IPS-18c (cell line): Measurements from ENCODE around the gene IL17B.

Experiments used
- H3K4me3 ChIP-seq: 2 replicates; pipeline ENCODE4 v1.7.0; 2013; ENCODE audit warnings: low read depth, mild to moderate bottlenecking, low read length, moderate library complexity; ENCODE audit not compliant: insufficient read depth
- H3K9me3 ChIP-seq: one replicate; pipeline ENCODE4 v1.6.1; 2013; ENCODE audit warnings: mild to moderate bottlenecking, low read length, moderate library complexity; ENCODE audit not compliant: control insufficient read depth, insufficient read depth

The IL17B gene

DNA sequence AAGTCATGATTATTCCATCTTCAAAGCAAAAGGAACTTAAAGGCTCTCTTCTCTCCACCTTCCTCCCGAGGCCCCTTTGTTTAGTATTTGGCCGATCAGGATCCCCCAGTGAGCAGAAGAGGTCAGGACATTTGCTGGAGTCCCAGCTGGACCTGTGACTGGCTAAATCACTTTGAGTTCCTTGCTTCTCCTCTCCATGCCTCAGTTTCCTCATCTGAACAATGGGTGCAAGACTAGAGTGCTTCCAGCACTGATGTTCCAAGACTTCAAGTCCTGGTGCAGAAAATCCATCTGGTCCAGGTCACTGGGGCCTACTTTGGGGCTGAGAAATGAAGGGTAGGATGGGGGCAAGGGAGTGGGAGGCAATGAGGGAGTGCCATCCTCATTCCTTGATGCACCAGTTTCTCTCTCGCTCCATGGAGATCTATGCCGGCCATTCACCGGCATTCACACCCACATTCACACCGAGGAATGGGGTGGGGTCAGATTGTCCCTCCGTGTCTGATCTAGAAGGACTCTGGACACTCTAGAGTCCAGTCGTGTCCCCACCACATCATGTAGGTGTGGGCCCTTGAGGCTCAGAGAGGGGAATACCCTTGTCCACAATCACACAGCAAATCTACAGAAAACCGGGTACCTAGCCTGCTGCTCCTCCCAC, 38.7 kb upstream of the IL17B start:
- no peaks in the 10 kb centered on the region for H3K9me3 ChIP-seq
- no peak overlapping the region for H3K4me3 ChIP-seq

DNA sequence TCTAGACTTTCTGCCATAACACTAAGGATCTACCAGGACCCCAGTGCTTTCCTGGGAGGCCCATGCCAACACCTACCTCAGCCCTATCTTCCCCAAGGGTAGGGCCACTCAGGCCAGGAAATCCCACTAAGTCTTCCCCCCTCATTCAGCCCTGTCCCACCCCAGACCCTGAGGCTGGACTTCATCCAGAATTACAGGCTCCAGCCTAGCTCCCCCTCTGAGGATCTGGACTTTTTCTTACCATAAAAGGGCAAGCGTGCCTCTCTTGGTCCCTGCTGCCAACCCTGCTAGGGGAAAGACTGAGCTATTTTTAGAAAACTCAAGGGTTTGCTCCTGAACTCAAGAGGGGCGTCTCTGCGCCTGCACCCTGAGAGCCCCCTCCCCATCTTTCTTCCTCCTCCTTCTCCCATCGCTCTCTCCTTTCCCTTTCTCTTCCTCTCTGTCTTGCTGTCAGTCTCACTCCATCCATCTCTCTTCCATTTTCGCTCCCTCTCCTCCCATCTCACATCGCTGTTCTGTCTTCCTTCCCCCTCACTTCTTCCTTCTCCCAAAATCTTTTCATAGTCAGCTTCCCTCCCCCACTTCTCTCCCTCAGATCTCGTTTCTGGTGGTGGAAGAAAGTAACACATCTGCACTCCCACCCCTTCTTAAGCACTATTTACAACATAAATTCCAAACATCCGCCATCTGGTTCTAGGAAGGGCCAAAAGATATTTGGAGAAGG, 38.1 kb upstream of the IL17B start:
- Histone ChIP-seq H3K4me3 (no peak overlapping the region), H3K9me3 (no peaks in the 10 kb centered on the region)

DNA sequence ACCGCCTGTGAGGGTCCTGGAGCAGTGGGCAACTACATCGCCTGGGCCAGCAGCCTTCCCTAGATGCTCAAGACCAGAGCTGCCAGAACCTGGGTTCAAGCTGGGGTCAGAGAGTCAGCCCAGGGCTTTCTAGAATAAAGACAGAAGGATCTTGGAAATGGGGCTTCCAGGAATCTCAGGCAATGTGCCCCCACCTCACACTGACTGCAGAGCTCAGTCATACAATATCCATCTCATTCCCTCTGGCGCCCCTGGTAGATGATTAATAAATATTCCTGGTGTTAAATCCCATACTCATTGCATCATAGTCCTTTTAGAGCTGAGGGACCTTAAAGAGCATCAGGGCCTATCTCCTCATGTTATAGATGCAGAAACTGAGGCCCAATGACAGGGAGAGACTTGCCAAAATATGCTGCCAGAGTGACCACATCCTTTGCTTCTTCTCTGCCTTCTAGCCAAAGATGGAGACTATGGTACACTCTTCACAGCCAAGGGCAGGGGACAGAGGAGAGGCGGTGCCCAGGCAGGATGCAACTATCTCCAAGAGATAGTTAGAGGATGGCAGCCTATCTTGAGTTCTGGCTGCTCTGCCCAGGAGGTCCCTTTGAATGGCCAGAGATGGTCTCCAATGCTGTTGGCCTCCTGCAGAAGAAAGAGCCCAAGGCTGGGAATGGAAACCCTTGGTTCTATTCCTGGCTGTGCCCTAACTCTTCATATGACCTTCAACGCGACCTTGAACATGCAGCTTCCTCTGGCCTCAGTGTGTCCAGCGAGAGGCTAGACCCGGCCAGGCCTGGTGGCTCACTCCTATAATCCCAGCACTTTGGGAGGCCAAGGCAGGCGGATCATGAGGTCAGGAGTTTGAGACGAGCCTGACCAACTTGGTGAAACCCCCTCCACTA, 36.2 kb upstream of the IL17B start:
- Histone ChIP-seq H3K9me3 (no peaks in the 10 kb centered on the region), H3K4me3 (no peak overlapping the region)

DNA sequence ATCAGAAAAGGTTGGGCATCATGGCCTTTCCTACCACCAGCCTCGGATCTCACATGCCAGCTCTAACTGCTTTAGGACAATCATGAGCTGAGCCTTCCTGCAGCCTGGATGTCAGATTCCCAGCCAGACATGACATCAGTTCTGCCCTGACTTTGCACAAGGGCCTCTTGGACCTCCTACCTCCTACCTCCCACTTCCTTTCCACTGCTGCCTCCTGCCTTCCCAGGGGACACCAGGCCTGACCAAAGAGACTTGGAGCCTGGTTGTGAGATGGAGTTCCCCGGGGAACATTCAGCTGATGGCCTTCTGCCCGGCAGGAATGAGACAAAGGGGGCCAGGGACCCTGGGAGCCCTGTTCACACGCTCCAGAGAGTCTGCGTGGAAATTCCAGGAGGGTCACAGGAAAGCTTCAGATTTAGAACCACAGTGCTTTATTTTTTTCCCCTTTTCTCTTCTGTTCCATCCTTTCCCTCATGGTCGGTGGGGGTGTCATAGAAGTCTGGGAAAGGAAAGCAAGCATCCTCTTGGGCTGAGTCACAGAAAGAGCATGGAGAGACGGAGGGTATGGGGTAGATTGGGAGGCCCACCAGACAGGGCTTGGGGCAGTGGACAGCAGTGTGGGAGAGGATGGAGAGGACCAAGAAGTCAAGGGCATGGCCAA, 35.4 kb upstream of the IL17B start:
- no peak overlapping the region for H3K4me3 ChIP-seq

DNA sequence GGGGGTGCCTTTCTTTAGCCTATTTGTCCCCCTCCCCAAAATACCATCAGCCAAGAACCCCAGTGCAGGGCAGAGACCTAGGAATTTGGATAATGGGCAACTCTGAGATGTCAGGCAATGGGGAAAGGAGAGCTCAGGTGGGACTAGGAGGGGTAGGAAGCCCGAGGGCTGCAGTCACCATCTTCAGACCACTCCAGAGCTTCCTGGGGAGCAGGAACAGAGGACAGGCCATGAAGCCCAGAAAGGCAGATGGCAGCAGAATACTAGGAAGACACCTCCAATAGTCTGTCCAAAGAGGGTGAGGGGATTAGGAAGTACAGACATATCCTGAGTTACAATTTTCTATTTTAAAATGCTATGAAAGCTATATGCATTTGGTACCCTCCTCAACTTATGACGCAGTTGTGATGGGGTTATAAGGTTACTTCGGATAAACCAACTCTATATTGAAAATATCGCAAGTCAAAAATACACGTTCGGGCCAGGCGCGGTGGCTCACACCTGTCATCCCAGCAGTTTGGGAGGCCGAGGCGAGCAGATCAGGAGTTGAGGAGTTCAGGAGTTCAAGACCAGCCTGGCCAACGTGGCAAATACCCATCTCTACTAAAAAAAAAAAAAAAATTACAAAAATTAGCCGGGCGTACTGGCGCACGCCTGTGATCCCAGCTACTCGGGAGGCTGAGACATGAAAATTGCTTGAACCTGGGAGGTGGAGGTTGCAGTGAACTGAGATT, 34.6 kb upstream of the IL17B start:
- Histone ChIP-seq H3K9me3 (no peaks in the 10 kb centered on the region), H3K4me3 (no peak overlapping the region)

More for the DNA sequence above, 35.4 kb upstream of the IL17B start:
- H3K9me3 ChIP-seq = no peaks in the 10 kb centered on the region

DNA sequence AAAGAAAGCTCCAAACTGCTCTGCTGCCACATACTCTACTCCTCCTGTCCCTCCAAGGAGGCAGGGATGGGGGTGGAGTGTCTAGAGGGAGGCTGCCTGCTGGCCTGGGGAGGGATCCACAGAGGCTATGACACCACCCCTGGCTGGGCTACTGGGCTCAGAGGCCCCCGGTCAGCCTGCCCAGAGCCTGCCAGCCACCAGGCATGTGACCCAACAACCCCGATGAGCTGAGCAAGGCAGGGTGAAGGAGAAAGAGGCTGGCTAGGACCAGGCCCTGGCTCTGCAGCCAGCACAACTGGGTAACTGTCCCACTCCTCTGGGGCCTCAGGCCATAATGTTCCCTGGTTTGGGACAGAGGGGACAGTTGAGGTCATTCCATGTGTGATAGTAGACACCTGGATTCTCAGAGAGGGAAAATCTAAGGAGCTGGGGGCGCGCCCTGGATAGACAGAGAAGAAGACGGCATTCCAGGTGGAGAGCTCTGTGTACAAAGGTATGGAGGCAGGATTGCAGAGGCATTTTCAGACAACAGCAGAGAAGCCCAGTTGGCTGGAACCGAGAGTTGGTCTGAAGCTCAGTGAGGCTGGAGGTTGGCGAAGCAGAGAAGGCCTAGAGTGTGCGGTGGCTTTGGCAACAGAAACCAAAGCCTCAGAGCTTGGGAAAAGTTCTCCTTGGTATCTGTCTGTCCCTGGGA, 33.8 kb upstream of the IL17B start:
- no peaks in the 10 kb centered on the region for H3K9me3 ChIP-seq

DNA sequence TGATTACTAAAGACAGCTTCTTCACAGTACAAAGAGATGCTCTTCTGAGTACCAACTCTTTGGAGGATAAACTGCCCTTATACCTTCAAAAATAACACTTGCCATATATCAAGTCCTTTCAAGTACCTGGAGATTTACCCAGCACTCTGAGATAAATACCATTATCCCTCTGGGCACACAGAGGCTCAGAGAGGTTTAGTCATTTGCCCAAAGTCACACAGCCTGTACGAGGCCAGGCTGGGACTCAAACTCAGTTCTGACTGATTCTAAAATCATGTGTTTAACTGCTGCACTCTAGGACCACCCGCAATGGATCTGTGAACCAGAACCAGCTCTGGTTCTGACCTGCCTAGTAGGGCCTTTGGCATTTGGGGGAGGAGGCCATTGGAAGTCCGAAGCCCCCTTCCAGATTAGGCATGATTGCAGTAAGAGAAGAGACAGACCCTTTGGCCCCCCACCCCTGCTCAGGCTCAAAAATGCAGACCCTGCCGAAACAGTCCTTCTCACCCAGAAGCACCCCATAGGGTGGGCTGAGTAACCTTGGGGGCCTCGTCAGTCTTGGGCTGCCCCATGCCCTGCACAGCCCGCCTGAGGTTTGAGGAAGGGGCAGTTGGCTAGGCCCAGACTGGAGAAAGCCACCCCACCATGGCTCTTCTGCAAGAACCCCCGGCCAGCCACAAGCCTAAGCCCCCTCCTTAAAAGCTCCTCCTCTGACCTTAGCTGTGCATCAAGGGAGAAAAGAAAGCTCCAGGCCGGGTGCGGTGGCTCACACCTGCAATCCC, 32.8 kb upstream of the IL17B start:
- Histone ChIP-seq H3K9me3 (no peaks in the 10 kb centered on the region), H3K4me3 (no peak overlapping the region)

More for the DNA sequence above, 33.8 kb upstream of the IL17B start:
- H3K4me3 ChIP-seq = no peak overlapping the region

DNA sequence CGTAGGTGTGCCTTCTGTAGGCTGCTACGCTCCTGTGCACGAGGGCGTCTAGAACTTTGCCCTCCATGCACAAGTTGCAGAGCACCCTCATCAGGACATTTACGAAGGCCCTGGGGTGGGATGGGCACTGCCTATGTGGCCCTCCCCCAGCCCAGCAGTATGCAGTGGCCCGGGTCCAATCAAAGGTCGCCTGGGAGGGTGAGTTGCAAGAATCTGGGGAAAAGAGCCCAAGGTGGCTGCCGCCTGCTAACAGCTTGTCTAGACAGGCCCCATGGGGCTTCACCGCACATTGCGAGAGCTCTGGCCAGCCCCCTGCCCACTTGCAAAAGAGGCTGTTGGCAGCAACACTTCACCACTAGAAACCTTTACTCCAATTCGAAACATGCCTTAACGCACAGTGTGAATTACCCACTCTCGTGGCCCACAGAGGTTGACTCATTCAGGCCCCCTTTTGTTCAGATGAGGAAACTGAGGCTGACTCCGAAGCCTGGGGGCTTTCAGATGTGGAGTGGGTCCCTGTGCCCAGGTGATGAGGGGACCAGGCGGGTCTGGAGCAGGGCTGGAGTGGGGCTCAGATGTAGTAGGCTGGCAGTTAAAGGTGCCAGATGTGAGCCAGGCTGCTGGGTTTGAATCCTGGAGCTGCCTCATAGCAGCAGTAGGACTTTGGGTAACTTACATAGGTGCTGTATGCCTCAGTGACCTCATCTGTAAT, 31.8 kb upstream of the IL17B start:
- H3K4me3 ChIP-seq = no peak overlapping the region
- no peaks in the 10 kb centered on the region for H3K9me3 ChIP-seq

DNA sequence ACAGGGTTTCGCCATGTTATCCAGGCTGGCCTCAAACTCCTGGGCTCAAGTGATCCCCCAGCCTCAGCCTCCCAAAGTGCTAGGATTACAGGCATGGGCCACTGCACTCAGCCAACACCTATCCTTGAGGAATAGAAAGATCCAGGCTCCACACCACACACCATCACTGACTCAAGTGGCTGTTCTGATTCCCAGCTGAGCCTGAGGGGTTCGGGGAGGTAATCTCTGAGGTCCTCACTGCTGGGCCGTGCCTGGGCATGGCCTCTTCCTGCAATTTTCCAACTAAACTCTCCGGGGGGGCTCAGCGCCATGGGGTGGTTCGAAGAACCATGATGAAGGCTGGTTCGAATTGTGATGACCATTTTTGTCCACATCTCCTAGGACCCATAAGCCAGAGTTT, 31.0 kb upstream of the IL17B start:
- Histone ChIP-seq H3K9me3 (no peaks in the 10 kb centered on the region), H3K4me3 (no peak overlapping the region)

DNA sequence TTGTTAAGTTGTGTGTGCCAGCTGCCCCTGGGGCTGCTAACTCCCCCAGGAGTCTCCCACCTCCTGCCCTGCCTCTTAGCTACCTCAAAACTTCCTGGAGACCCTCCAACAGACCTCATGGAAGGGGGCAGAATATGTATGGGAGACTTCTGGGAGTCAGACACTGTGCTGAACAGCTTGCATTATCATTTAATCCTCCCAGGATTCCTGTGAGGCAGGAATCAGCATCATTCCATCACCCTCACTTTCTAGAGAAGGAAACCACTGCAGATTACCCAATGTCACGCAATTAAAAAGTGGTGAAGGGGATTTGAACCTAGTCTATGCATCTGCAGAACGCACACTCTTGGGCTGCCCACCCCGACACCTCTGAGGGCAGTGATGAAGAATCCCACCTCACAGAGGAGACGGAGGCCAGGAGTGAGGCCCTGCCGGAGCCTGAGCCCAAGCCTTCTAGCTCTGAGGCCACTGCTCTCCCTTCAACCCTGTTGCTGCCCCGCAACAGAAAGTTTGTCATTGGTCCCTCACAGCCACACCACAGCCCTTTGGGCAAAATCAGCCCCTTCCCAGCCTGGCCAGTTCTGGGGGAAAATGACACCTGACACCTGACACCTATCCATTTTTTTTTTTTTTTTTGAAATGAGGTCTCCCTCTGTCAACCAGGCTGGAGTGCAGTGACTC, 30.3 kb upstream of the IL17B start:
- no peaks in the 10 kb centered on the region for H3K9me3 ChIP-seq
- H3K4me3 ChIP-seq = no peak overlapping the region

DNA sequence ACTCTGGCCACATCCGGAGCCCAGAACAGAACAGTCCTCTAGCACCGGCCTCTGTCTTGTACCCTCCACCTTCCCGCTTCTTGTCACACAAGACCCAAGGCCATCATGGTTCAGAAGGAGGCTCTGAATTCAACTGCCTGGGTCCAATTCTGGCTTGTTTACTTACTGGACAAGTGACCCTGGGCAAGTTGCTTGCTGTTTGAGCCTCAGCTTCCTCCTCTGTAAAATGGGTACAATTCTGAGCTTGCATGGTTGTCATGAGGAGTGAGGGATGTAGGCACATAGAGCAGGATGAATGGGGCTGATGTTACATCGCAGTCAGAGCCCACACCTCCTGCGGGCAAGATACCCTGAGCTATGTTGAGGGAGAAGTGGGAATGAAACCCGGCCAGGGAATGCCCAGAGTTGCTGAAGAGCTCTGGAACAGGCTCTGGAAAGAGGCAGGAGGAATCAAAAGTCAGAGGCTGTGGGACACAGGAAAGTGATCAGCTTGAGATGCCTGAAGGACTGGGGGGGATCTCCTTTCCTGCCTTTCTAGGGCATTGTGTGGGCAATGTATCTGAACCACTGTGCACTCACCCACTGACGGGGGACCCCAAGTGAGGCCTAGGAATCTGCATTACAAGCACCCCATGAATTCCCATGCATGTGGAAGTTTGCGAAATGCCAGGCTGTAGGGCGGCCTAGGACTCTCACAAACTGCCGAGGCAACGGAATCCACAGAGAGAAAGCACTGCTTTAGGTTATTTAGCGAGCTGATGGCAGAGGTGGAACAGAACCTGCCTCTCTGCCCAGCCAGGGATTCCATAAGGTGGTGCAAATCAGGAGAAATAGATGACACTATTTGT, 29.4 kb upstream of the IL17B start:
- no peak overlapping the region for H3K4me3 ChIP-seq
- no peaks in the 10 kb centered on the region for H3K9me3 ChIP-seq

DNA sequence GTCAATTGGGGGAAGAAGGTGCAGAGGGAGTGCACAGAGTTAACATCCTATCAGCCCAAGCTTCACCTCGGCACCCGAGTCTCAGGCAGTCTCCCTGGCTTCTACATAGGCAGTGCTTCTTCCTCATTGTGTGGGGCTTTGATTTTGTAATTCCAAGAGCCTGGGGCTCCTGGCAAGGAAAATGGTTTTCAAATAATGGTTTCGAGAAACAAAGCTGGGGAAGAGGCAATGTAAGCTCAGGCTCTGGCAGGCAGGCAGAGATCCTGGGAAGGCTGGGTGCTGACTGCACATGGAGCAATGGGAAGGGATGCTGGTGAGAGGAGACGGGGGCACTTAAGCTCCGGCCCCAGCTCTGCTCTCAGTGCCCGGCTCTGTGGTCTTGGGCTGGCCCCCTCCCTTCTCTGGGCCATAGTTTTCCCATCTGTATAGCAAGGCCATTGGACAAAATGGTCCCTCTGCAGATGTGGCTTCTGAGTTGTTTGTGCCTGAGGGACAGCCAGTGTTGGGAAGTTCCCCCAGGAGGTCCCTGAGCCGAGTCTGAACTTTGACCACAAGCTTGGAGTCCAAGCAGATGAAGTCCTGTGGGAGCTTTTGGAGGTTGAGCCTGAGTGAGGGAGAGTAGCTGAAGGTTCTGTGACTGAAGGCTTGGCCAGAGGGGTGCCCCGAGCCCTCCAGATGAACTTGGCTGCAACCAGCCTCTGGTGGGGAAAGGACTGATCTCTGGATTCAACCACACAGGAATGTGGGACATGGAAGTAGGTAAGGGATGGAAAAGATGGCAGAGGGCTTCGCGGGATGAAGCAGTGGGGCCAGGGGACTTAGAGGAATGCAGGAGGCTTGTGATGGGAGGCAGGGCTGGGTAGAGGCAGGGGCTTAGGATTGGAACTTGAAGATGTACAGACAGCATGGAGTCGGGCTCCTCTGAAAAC, 28.5 kb upstream of the IL17B start:
- Histone ChIP-seq H3K9me3 (no peaks in the 10 kb centered on the region), H3K4me3 (no peak overlapping the region)

DNA sequence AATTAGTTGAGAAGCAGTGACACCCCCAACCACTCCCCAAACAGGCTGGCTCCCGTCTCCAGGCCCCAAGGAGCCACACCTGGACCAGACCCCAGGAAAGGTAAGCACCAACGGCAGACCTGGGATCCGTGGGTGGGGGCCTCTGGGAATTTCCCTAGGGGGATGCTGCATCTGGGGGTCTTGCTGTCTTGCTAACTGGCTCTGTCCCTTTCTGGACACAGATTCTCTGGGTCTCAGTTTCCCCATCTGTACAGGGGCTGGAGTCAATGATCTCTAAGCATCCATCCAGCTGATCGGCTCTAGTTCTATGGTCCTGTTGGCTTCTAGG, 27.9 kb upstream of the IL17B start:
- Histone ChIP-seq H3K9me3 (no peaks in the 10 kb centered on the region), H3K4me3 (no peak overlapping the region)
